ENCODE measurements around the gene TLCD5. TPM values are rescaled to one million over a fixed set of nuclear protein-coding genes. Genes with fewer than 3 reads are reported as not detected.

TLCD5 gene
- total RNA-seq, 6 experiments from 2014 or later = 0.07 to 1.3 (median 0.38) TPM

DNA sequence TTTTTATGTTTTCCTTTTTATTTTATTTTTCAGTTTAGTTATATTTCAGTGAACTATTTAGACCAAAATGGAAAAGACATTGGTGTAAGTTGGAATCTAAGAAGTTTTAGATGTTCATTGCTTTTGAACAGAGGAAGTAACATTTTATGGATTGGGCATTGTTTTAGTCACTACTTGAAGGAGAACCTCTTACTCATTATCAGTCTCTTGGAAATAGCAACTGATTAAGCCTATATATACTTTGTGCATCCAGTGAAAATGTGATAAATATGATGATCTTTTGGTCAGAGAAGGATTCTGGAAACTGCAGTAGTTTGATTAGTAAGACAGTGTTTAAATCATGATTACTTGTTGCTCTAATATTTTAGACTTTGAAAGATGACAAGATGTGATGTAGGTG lies 25.5 kb downstream of the TLCD5 start:
- Histone ChIP-seq H3K36me3 (no peaks in the 10 kb centered on the region), H3K27ac (no peak overlapping the region), H3K27me3 (no peaks in the 10 kb centered on the region), H3K4me3 (no peak overlapping the region), H3K9me3 (no peaks in the 10 kb centered on the region), H3K4me1 (peaks cover 0 to 64% (median 20%) of the 10 kb centered on the region in 4 donors)
- DNase-seq = no peak
- intact Hi-C loops (cut with DNase I) = no loop called here
- TF ChIP-seq POLR2A (IDR thresholded peaks at IDR 0.05) = no peak
- no peak for TF ChIP-seq CTCF (IDR thresholded peaks at IDR 0.05)
- ATAC-seq = no peak

- intact Hi-C loops (cut with DNase I) = no loop called here
- DNase-seq = no peak
- H3K9me3 ChIP-seq = no peaks in the 10 kb centered on the region
- peak in 3 of 4 donors; percentile 12 to 40 (median 33) for ATAC-seq
- no peak overlapping the region for H3K27ac ChIP-seq
- H3K36me3 ChIP-seq = no peaks in the 10 kb centered on the region
- H3K4me1 ChIP-seq = peaks cover 0 to 56% (median 19%) of the 10 kb centered on the region in 4 donors
- no peaks in the 10 kb centered on the region for H3K27me3 ChIP-seq
- H3K4me3 ChIP-seq = no peak overlapping the region
- TF ChIP-seq POLR2A (IDR thresholded peaks at IDR 0.05) (no peak), CTCF (IDR thresholded peaks at IDR 0.05) (no peak)
- WGBS (ENCODE audit: insufficient coverage, low coverage, low lambda C conversion rate, missing lambda C conversion rate) = 44% methylated on average over 5 of the region's 6 CpGs
These were observed 27.3 kb downstream of the TLCD5 start for GRCh38 chr11:120352405-120352804.

- Histone ChIP-seq H3K4me1 (peaks cover 0 to 45% (median 18%) of the 10 kb centered on the region in 4 donors), H3K36me3 (no peaks in the 10 kb centered on the region), H3K27me3 (no peaks in the 10 kb centered on the region), H3K9me3 (no peaks in the 10 kb centered on the region), H3K27ac (peak overlapping the region in 1 of 3 donors; percentile 8), H3K4me3 (no peak overlapping the region)
- no CpG with 5 or more reads among the region's 1 CpG for whole genome bisulfite sequencing (ENCODE audit: insufficient coverage, low coverage, low lambda C conversion rate, missing lambda C conversion rate)
- intact Hi-C loops (cut with DNase I) = no loop called here
- ATAC-seq (peak in 3 of 4 donors; percentile 20 to 32 (median 25)), DNase-seq (no peak)
- TF ChIP-seq POLR2A (IDR thresholded peaks at IDR 0.05) = no peak
- no peak for TF ChIP-seq CTCF (IDR thresholded peaks at IDR 0.05)
These were observed 29.0 kb downstream of the TLCD5 start for GRCh38 chr11:120354068-120354467.

GRCh38 chr11:120354779-120355178 lies 29.7 kb downstream of the TLCD5 start:
- Histone ChIP-seq H3K27me3 (no peaks in the 10 kb centered on the region), H3K4me1 (peaks cover 0 to 38% (median 15%) of the 10 kb centered on the region in 4 donors), H3K36me3 (no peaks in the 10 kb centered on the region), H3K9me3 (no peaks in the 10 kb centered on the region), H3K4me3 (no peak overlapping the region), H3K27ac (peak overlapping the region in 1 of 3 donors; percentile 18)
- TF ChIP-seq CTCF (IDR thresholded peaks at IDR 0.05) = no peak
- no peak for TF ChIP-seq POLR2A (IDR thresholded peaks at IDR 0.05)
- DNase-seq (no peak), ATAC-seq (peak; percentile 57 to 79 (median 74))
- intact Hi-C loops (cut with DNase I) = no loop called here
- WGBS (ENCODE audit: insufficient coverage, low coverage, low lambda C conversion rate, missing lambda C conversion rate) = 31% methylated on average over 6 of the region's 6 CpGs

DNA sequence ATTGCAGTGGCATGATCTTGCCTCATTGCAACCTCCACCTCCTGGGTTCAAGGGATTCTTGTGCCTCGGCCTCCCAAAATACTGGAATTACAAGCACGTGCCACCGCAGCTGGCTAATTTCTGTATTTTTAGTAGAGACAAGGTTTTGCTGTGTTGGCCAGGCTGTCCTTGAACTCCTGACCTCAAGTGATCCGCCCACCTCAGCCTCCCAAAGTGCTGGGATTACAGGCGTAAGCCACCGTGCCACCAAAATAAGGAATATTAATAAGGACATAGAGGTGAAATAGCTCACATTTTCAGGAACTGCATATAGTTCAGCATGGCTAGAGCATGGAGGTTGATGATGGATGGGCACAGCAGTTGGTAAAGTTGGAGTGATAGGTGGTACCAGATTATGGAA lies 32.5 kb downstream of the TLCD5 start:
- DNase-seq = no peak
- WGBS (ENCODE audit: insufficient coverage, low coverage, low lambda C conversion rate, missing lambda C conversion rate) = 92% methylated on average over 6 of the region's 6 CpGs
- no peak overlapping the region for H3K4me3 ChIP-seq
- H3K27ac ChIP-seq = no peak overlapping the region
- H3K4me1 ChIP-seq = peaks cover 0 to 33% (median 15%) of the 10 kb centered on the region in 4 donors
- H3K9me3 ChIP-seq = no peaks in the 10 kb centered on the region
- H3K36me3 ChIP-seq = no peaks in the 10 kb centered on the region
- no peak for ATAC-seq
- no peaks in the 10 kb centered on the region for H3K27me3 ChIP-seq
- TF ChIP-seq CTCF (IDR thresholded peaks at IDR 0.05) (no peak), POLR2A (IDR thresholded peaks at IDR 0.05) (no peak)
- intact Hi-C loops (cut with DNase I) = no loop called here

All from right lobe of liver (tissue), 6 donors.